Stomach (tissue), 9 donors: ENCODE results near the gene SORCS3. TPM values are rescaled to one million over a fixed set of nuclear protein-coding genes. Genes with fewer than 3 reads are reported as not detected.

Source experiments
- DNase-seq, 2 donors: peaks; one replicate each; pipeline versions ENCODE4 v3.0.0 to v3.0.0-alpha.2; 2013 to 2019
- H3K27ac ChIP-seq, 5 donors: fragments of 200-600 bp in 4 of 5; sonication (generic) in 4 of 5; one replicate each; pipeline ENCODE4 v1.5.1; 2013 to 2019; ENCODE audit warnings: mild to moderate bottlenecking in 1 of 5, moderate library complexity in 1 of 5
- H3K27me3 ChIP-seq, 3 donors: fragments of 200-600 bp; sonication (generic); one replicate each; pipeline ENCODE4 v1.5.1; 2017 to 2019; ENCODE audit warnings: mixed run types in 1 of 3
- H3K36me3 ChIP-seq, 4 donors: fragments of 200-600 bp; sonication (generic); 1 replicate in 3 of 4; 2 replicates in 1 of 4; pipeline ENCODE4 v1.5.1; 2016 to 2019
- H3K4me1 ChIP-seq, 4 donors: fragments of 200-600 bp; sonication (generic); one replicate each; pipeline ENCODE4 v1.5.1; 2016 to 2019
- H3K4me3 ChIP-seq, 4 donors: fragments of 200-600 bp; sonication (generic) in 3 of 4; one replicate each; pipeline ENCODE4 v1.5.1; 2016 to 2019; ENCODE audit warnings: mild to moderate bottlenecking in 1 of 4
- H3K9me3 ChIP-seq, 4 donors: fragments of 200-600 bp; sonication (generic); one replicate each; pipeline ENCODE4 v1.5.1; 2016 to 2019
- EP300 ChIP-seq: sonication (generic); formaldehyde crosslinking; IDR thresholded peaks from one replicate; pipeline ENCODE4 v1.6.1; 2017; ENCODE audit warnings: antibody characterized with exemption
- POLR2A ChIP-seq, 4 donors: fragments of 450-650 bp; IDR thresholded peaks; one replicate each; pipeline ENCODE4 v1.6.1; 2016; ENCODE audit warnings: antibody characterized with exemption in 4 of 4, control low read depth in 2 of 4, mild to moderate bottlenecking in 1 of 4, moderate library complexity in 1 of 4
- POLR2AphosphoS5 ChIP-seq, 3 donors: sonication (generic); formaldehyde crosslinking; IDR thresholded peaks; one replicate each; pipeline ENCODE4 v1.6.1; 2016; ENCODE audit warnings: antibody characterized with exemption in 3 of 3
- WGBS, 5 donors: extraction: QIAGEN DNeasy Blood & Tissue Kit in 3 of 5; methylation state at CpG; one replicate each; pipeline versions ENCODE4 v1.1.5 to v1.1.7; 2013 to 2018; 5-methylcytosine and 5-hydroxymethylcytosine counted together
- intact Hi-C: fragments of 100-400 bp; cut with DNase I; formaldehyde crosslinking; loops from one replicate; pipeline ENCODE4 v1.15.1; 2023; ENCODE audit warnings: low total_unique reads
- polyA plus RNA-seq, 3 donors: library from polyadenylated mRNA; stranded (reverse); fragments of 200-250 nt; gene quantifications; one replicate each; pipeline ENCODE4 v1.2.3, GENCODE V29; 2013
- total RNA-seq, 5 donors: library from RNA; depleted of rRNA; stranded (reverse); fragments of >200 nt; gene quantifications; one replicate each; pipeline versions ENCODE4 v1.1.0 to v1.2.3, GENCODE V29; 2014 to 2016
- TF ChIP-seq, protein P1 (sequence below), 7 experiments: fragments of 450-650 bp in 4 of 7; fragments of 200-600 bp in 3 of 7; sonication (generic) in 3 of 7; IDR thresholded peaks; one replicate each; pipeline ENCODE4 v1.5.1; 2016 to 2019; ENCODE audit warnings: antibody characterized with exemption in 7 of 7, control low read depth in 2 of 7, mild to moderate bottlenecking in 1 of 7
- donor health status: healthy with polysubstance abuse.
- donor health status: Bipolar disorder and iron deficiency.
- donor health status: healthy.

SORCS3 gene
- total and polyA plus RNA-seq, 8 donors, result 0.06 to 2.6 (median 0.20) TPM; not detected in 4

GRCh38 chr10:105044902-105045301 is 403.8 kb downstream of the SORCS3 start:
- 56 to 65% (median 62%) methylated on average over 3 of the region's 3 CpGs for WGBS, 5 donors
- Histone ChIP-seq H3K4me3 (no peak overlapping the region), H3K9me3 (peaks cover 0 to under 1% (median under 1%) of the 10 kb centered on the region in 4 donors), H3K36me3 (no peaks in the 10 kb centered on the region), H3K27ac (no peak overlapping the region), H3K4me1 (no peaks in the 10 kb centered on the region), H3K27me3 (no peaks in the 10 kb centered on the region)
- TF ChIP-seq POLR2AphosphoS5 (IDR thresholded peaks at IDR 0.05) (no peak), POLR2A (IDR thresholded peaks at IDR 0.05) (no peak), EP300 (no peak)
- TF ChIP-seq, protein P1, sequence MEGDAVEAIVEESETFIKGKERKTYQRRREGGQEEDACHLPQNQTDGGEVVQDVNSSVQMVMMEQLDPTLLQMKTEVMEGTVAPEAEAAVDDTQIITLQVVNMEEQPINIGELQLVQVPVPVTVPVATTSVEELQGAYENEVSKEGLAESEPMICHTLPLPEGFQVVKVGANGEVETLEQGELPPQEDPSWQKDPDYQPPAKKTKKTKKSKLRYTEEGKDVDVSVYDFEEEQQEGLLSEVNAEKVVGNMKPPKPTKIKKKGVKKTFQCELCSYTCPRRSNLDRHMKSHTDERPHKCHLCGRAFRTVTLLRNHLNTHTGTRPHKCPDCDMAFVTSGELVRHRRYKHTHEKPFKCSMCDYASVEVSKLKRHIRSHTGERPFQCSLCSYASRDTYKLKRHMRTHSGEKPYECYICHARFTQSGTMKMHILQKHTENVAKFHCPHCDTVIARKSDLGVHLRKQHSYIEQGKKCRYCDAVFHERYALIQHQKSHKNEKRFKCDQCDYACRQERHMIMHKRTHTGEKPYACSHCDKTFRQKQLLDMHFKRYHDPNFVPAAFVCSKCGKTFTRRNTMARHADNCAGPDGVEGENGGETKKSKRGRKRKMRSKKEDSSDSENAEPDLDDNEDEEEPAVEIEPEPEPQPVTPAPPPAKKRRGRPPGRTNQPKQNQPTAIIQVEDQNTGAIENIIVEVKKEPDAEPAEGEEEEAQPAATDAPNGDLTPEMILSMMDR (IDR thresholded peaks at IDR 0.05), result no peak
- intact Hi-C loops, result no loop called here
- DNase-seq, result no peak

- no peaks in the 10 kb centered on the region for H3K36me3 ChIP-seq
- no peak overlapping the region for H3K4me3 ChIP-seq
- TF ChIP-seq EP300 (no peak), POLR2AphosphoS5 (IDR thresholded peaks at IDR 0.05) (no peak), POLR2A (IDR thresholded peaks at IDR 0.05) (no peak)
- TF ChIP-seq, protein P1 (IDR thresholded peaks at IDR 0.05), result no peak
- no peaks in the 10 kb centered on the region for H3K4me1 ChIP-seq
- H3K9me3 ChIP-seq, result peaks cover 0 to 17% (median 7%) of the 10 kb centered on the region in 4 donors
- H3K27ac ChIP-seq, result no peak overlapping the region
- H3K27me3 ChIP-seq, result no peaks in the 10 kb centered on the region
- no peak for DNase-seq
- 66 to 81% (median 77%) methylated on average over 2 of the region's 2 CpGs for WGBS, 5 donors
- intact Hi-C loops, result no loop called here
Measured at GRCh38 chr10:105056413-105056812, 415.3 kb downstream of the SORCS3 start.

GRCh38 chr10:105062951-105063350 is 421.9 kb downstream of the SORCS3 start:
- intact Hi-C loops, result no loop called here
- 71 to 77% (median 75%) methylated on average over 5 of the region's 5 CpGs for WGBS, 5 donors

DNA sequence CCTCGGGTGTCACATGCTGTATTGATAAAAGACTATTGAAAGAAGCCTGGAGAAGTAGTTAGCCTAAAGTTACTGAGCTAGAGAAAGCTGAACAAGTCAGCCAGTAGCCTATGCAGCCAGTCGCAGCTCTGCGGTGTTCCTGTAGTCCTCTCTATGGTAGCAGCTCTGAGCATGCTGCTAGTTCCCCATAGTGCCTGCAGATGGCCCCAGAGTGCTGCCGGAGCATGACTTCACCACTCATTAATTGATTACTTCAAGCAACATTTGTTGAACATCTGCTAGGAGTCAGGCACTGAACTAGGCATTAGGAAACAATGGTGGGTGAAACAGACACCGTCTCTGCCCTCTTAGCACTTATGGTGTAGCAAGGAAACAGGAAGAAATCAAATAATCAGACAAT is 422.7 kb downstream of the SORCS3 start:
- Histone ChIP-seq H3K4me1 (no peaks in the 10 kb centered on the region), H3K27ac (no peak overlapping the region), H3K36me3 (no peaks in the 10 kb centered on the region), H3K9me3 (no peaks in the 10 kb centered on the region), H3K4me3 (no peak overlapping the region), H3K27me3 (peaks cover 0 to 6% (median 0%) of the 10 kb centered on the region in 3 donors)
- intact Hi-C loops, result no loop called here
- TF ChIP-seq EP300 (no peak), POLR2A (IDR thresholded peaks at IDR 0.05) (no peak), POLR2AphosphoS5 (IDR thresholded peaks at IDR 0.05) (no peak)
- TF ChIP-seq, protein P1 (IDR thresholded peaks at IDR 0.05), result peak in 3 of 7 experiments; percentile 27 to 31 (median 29)
- peak; percentile 35 to 68 for DNase-seq
- WGBS, 5 donors, result 35 to 44% (median 40%) methylated on average over 5 of the region's 5 CpGs

More at GRCh38 chr10:105062951-105063350, 421.9 kb downstream of the SORCS3 start:
- no peak for TF ChIP-seq POLR2AphosphoS5 (IDR thresholded peaks at IDR 0.05)
- TF ChIP-seq POLR2A (IDR thresholded peaks at IDR 0.05), result no peak
- TF ChIP-seq, protein P1 (IDR thresholded peaks at IDR 0.05), result no peak
- TF ChIP-seq EP300, result no peak
- Histone ChIP-seq H3K4me1 (no peaks in the 10 kb centered on the region), H3K27ac (no peak overlapping the region), H3K4me3 (no peak overlapping the region), H3K9me3 (no peaks in the 10 kb centered on the region), H3K27me3 (peaks cover 0 to 6% (median 0%) of the 10 kb centered on the region in 3 donors), H3K36me3 (no peaks in the 10 kb centered on the region)
- DNase-seq, result no peak
